ENCODE data around the gene PTPRG.
"Not testable (repeated sequence)": the region's sequence is repeated elsewhere in the genome, so short reads cannot be mapped to it uniquely, and the experiment has no call there.

PTPRG gene

DNA sequence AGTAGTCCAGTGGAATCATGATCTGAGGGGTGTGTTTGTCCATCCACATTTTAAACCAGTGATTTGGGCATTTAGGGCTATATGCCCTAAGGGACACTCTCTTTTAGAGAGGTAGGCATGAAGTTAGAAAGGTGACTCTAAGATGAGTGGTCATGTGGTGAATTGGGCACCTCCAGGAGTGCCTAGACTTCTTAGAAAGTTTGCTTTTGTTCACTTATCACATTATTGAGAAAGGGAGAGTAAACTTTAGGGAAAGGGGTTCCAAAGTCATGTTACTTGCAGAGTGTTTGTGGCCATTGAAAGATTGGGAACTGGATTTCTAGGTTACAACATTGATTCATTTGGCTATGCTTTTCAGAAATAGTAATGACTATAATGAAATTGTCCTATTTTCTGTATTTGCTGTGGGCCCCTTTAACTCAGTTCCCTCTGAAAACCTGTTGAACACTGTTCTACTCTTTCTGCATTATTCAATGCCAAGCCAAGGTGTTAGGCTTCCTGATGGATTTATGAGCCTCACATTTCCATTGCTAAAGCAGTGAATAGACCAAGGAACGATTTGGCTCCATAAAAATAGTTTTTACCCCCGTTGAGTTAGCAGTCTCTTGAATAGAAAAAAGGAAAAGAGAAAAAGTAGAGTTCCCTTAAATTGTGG lies 169.3 kb downstream of the PTPRG start:
- DNase-seq: no peak

DNA sequence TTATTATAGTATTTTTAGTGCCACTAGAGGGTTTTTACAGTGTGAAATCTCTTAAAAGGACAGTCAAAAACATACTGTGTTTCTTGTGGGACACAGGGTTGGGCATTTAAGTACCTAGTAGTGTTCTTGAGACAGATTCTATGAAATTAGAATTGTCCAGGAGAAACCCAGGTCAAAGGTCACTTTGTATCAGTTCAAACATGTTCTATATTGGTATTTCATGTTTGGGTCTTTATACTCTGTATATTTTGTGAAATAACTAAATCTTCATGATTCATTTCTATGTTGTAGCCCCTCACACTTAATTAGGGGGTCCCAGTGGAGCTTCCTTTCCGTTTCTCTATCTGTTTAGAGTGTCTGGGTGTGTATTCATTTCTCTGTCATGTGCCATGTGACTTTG lies 171.6 kb downstream of the PTPRG start:
- no peak for DNase-seq

DNA sequence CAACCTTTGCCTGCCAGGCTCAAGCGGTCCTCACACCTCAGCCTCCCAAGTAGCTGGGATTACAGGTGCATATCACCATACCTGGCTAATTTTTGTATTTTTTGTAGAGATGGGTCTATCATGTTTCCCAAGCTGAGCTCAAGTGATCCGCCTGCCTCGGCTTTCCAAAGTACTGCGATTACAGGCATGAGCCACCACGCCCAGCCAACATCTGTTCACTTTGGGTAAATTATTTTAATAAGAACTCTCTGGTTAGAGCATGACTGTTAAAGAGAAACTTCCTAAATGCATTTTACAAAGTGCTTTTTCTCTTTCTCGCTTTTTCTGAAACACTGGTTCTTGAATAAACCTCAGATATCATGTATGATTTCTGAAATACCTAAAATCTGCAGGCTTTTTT lies 172.5 kb downstream of the PTPRG start:
- no peak for DNase-seq

DNA sequence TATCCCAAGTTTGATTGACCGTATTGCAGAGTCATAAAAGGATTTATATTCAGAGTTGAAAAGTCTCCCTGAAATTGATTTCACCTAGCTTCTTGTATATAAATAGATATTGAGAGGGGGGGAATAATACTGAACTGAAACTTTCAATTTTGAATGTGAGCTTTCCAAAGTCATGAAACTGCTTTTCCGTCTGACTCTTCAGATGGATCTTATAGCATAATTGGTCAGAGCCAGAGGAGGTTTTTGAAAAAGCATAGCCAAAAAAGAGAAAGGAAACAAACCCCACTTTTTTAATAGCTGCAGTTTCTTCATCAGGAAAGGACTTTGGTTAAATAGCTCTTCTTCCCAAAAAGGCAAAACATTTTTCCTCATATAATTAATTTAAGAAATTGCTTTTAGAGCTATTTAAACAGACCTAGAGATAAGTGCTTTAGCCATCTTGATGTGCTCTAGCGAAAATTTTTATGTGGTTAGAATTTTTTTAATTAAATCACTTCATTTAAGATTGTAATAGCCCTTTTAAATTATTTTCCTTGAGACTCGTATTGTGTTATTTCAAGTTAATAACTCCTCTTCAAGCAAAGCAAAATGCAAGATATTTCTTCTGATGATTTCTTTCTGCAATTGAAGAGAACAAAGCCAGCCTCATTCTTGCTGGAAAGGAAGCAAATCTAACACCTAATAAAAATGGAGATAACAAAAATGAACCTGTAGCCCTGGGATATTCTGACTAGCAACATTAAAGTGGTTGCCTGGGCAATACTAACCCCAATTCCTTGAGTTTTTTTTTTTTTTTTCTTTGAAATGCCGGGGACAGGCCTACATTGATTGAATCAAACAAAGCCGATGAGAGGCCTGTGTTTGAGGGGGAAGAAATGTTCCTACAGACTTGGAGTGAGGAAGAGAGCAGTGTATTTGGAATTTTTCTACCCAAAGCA lies 173.6 kb downstream of the PTPRG start:
- DNase-seq: no peak

DNA sequence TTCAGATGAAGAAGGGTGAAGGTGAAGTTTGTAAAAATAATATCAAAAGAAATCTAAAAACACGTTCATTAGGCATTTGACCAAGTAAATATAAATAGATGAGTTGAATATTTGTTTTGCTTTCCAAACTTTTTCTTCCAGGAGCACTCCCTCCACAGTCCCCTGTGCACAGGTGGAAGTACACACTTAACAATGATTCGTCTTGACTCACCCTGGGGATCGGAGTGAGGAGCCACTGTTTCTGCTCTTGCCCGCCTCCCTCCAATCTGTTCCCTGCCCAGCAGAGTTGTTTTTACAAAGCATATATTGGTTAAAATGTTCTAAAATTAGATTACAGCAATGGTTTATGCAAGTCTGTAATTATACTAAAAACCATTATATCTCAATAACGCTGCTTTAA lies 175.1 kb downstream of the PTPRG start:
- no peak for DNase-seq

DNA sequence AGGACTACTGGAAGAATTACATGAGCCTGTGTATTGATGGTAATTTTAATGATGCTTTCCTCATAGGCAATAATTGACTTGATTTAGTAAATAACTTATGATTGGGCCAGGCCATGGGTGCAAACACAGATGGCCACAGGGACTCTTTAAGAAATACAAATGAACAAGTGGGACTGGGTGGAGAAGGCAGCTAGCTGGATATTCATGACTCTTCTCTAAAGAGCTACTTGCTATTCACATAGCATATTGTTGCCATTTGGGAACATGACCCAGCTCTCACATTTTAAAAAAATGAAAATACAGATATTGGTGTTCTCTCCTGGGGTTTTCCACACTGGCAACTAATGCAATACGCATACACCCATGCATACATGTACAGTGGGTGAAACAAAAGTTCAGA lies 178.3 kb downstream of the PTPRG start:
- DNase-seq: no peak

DNA sequence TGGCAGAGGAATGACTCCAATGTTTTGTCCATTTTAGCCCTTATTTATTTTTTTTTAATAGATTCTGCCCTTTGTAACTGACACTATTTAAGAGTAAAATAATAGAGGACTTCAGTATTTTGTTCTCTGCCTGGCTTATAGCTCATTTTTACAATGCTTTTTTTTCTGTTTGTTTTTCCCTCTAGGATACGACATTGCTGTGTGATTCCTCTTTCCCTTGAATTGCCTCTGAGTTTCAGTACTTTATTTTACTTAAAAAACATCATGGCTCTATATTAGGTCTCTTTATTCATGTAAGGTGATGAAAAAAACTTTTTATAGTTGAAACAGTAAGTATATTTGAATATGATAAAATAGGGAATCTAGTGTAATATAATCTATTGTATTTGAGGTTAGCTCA lies 179.1 kb downstream of the PTPRG start:
- DNase-seq: no peak

DNA sequence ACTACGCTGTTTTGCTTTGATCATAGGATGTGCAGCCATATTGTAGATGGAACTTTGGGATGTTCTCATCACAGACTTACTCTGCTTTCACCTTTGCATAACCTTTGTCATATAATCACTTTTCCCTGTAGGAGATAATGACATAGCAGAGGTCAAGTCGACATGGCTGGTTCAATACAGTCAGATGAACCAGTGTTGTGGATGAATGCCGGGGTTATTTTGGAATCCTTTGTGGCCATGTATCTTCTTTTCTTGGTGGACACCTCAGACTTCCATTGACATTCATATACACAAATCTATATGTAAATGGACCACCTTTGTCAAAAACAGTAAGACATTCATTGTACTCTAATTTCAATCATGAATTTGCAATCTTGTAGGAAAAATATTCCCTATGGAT lies 180.2 kb downstream of the PTPRG start:
- no peak for DNase-seq

DNA sequence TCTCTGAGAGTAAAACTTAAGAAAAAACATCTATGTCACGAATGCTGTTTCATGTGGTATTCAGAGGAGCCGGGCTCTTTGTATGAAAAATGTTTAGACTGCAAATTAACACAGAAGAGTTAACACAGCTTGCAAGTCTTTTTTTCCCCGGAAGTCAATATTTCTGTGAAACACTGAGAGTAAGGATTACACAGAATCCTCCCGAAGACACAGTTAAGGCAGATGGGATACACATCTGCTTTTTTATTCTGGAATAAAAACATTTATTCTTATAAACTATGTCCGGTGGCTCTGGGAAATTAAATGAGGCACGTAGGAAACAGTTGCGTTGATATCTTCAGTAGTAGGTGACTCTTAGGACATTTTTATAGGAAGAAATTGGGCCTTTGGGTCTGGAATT lies 180.6 kb downstream of the PTPRG start:
- no peak for DNase-seq

DNA sequence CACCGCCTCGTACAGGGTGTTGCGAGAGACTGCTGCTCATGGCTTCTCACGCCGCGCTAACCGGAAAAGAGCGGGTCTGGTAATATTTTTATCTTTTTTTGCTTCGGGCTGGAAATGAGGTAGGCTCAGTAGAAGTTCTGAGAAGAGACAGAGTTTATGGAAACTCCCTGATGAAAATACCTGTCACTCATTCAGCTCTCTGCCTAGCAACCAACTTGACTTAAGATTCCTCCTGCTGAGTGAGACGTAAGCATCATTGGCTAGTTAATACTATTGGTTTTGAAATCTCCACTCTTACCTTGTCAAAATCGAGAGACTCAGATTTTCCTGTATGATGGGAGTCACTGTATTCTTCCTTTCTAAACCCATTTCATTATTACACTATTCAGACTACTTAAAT lies 181.7 kb downstream of the PTPRG start:
- DNase-seq: no peak

DNA sequence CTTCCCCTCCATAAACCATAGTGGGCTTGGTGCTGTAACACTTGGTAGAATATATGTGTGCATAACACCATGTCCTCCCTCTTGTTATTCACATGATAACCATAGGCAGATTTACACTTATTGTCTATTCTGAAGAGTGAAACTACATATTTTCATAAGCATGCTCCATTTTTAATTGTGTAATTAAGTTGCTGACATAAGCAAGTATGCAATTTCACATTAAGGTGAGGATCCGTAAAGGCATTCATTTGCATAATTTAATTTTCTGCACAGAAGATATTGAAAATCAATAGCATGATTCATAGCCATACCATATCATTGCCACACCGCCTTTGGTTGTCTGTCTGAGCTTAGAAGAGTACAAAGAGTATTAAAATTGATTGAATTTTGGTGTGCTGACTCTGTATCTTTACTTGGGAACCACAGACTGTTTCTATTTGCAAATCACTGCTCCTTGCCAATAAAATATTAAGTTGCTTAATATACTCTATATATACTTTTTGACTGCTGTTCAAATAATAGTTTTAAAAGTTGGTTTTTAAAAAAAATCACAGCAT lies 182.4 kb downstream of the PTPRG start:
- no peak for DNase-seq

DNA sequence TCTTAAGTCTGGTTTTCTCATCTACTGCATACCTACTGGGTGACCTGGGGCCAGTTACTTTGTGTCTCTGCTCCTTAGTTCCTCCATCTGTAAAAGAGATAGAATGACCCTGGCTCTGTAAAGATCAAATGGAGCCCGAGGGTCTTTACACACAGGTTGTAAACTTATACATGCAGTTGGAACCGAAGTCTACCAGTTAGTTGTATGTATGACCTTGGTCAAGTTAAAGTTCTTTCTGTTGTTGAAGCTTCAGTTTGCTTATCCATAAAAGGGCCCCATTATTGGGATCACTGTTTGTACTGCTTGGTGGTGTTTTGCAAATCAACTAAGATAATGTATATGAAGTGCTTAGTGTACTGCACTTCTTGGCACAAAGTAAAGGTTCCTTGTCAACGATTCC lies 186.9 kb downstream of the PTPRG start:
- DNase-seq: no peak

DNA sequence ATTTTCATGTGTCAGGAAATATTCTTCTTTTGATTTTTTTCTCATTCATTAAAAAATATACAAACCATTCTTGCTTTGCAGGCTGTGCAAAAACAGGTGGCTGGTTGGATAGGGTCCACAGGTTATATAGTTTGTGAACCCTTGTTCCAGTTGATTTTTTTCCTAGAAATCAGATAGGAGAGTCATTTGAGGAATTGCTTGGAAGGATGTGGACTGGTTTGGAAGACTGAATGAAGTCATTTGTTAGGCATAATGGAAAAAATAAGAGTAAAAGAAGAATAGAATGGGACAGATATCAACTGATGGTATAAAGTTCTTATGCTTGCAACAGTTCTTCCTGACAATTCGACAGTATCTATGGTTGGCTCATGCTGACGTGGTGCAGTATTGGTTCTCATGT lies 189.4 kb downstream of the PTPRG start:
- DNase-seq: no peak

DNA sequence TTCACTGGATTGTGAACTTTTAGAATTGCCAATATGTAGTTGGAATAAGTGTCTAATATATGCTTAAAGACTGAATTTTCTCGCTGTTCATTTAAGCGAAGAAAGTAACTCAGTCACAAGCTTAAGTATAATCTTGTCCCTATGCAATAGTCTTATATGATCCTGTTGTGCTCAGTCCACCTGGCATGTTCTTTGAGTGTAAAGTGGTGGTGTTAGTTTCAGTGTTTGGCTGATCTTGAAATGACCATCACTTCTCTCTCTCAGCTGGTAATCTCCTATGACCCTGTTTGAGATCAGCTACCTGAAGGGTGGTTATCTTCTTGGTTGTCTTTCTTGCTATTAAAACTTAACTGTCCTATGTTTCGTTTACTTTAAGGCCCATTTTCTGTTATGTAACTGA lies 197.5 kb downstream of the PTPRG start:
- no peak for DNase-seq

DNA sequence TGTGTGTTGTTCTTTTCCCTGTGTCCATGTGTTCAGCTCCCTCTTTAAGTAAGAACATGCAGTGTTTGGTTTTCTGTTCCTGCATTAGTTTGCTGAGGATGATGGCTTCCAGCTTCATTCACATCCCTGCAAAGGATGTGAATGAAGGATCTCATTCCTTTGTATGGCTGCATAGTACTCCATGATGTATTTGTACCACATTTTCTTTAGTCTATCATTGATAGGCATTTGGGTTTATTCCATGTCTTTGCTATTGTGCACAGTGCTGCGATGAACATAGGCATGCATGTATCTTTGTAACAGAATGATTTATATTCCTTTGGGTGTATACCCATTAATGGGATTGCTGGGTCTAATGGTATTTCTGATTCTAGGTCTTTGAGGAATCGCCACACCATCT lies 199.4 kb downstream of the PTPRG start:
- not testable (repeated sequence) for DNase-seq

DNA sequence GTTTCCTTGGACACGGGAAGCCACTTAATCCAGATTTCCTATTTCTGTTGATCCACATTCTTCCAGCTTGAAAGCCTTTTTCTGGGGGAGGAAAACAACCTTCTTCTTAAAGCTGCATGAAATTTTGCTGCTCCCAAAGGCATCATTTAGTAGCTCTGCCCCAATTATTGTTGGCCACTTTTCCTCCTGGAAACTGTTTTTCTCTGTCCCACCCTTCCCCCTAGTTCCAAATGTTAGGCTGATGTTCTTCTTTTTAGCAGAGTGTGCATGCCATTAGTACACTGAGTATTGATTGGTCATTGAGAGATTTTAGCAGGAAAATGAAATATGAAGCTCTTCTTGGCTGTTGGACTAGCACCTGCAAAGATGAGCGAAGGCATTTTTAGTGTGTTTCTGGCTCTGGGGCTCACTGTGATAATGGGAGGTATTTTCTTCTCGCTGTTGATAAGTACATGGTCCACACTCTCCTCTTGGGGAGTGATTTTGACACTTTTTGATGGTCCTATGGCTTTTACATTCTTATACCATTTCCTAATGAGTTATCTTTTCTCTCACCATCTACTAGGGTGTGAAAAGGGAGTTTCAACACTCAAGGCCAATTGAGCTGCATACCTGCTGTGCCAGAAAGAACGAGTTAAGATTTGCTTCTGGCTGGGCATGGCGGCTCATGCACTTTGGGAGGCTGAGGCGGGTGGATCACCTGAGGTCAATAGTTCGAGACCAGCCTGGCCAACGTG lies 200.5 kb downstream of the PTPRG start:
- no peak for DNase-seq

DNA sequence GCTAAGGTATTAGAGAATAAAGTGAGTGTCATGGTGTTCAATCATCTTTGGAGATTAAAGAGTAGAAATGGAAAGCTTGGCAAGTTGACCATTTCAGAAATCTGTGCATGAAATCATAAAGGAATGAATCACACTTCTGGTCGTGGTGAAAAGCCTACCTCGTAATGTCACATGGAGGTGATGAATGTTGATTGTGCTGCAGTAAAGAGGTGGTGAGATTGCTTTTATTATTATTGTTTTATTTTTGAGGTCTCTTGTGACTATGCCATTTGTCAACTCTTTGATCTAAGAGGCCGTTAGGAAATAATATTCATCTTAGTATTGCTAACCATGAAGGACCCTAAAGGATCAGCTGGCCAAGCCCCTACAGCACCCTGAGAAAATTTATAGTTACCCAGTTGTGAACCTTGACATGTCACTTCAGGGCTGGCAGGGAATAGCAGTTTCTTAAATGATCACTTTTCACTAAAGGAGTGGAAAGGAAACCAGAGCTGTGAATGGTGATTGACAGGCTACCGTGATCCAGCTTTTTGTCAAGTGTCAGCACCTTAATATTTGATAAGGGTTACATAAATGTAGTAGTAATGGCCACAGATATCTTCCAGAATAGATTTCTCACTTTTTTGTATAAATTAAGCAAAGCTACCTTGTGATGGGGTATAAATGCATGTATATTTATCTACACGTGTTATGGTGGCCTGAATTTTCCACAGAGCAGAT lies 203.9 kb downstream of the PTPRG start:
- DNase-seq: no peak

DNA sequence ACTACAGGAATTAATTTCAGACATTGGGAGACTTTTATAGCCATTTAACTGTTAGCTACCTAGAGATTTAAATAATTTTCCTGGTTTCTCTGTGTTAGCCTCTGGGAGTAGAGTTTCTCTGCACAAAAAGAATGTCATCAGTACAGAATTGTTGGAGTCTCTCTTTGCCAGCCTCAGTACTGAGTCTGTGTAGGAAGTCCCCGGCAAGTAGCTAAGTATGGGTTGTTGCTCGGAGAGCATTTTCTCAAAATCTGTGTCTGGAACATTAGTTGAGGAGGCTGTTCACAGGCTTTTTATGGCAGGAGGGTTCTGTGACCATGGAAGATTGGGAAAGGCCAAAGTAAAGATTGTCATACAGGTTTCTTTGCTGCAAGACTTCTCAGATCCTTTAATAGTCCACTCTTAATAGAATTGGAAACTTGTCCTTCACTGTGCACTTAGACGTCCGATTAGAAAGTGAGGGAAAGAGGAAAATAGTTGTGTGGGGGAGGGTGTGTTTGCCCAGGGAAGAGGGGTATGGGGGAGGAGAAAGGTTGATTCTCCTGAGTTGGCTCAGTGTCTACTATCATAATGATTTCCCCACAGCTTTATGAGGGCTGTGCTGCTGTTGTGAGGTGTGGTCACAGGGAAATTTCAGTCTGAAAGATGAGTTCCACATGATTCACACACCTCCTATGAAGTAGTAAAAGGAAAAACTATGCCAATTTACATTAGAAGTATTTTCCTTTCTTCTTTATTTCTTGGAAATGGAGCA lies 207.1 kb downstream of the PTPRG start:
- DNase-seq: no peak

DNA sequence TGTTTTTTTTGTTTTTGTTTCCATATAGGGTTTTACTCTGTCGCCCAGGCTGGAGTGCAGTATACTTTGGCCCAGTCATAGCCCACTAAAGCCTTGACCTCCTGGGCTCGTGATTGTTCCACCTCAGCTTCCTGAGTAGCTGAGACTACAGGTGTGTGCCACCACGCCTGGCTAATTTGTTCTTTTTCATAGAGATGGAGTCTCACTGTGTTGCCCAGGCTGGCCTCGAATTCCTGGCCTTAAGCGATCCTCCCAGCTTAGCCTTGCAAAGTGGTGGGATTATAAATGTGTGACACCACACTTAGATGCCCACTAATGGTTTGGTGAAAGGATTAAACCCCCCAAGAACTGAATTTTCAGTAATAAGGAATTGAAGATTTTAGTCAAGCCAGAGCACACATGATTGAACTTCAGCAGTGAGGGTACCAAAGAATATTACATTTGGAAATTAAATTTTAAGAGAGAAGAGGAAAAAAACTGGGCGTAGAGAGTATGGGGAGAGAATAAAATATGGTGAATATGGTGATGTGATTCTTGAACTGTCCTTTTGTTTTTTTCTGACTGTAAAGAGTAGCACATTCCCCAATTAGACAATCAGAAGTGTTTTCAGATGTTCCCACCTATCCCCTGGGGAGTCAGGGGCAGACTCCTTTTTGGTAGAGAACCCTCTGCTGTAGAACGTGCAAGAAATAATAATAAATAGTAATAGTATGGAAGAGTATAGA lies 208.1 kb downstream of the PTPRG start:
- no peak for DNase-seq

DNA sequence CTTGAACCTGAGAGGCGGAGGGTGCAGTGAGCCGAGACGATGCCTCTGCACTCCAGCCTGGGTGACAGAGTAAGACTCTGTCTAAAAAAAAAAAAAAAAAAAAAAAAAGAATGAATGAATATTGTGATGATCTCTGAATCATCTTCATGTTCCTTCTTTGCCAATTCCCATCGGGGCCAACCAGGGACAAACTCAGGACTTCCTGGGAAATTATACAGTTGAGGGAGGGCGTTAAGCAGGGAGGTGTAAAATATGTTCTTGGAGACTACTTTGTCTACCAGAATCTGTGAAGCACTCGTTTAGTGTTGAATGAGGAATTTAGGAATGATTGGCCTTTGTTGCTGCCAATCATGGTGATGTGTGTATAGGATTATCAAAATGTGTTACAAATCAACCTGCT lies 210.6 kb downstream of the PTPRG start:
- no peak for DNase-seq

DNA sequence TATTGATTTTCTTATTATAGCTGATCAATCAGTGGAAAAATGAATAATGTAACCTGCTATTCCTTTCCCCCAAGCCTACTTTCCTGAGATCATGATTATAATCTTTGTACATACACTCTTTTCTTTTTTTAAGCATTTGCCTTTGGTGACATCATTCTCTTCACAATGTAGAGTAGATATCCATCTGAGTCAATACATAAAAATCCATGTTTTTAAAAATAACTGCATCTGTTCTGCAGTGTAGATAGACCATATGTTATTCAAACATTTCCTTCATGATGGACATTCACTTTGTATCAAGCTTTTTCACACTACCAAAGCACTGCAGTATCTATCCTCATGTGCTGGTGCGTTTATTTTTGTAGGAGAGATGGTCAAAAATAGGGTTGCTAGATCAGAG lies 211.1 kb downstream of the PTPRG start:
- DNase-seq: no peak
